GM21619 (cell line): Measurements from ENCODE around the gene PYDC1.
"Not testable (repeated sequence)": the region's sequence is repeated elsewhere in the genome, so short reads cannot be mapped to it uniquely, and the experiment has no call there.

Source experiments
- ATAC-seq: cut with Tn5 transposase; IDR thresholded peaks from one replicate; pipeline ENCODE4 v1.9.1; 2021; ENCODE audit not compliant: unreplicated experiment

Gene PYDC1

DNA sequence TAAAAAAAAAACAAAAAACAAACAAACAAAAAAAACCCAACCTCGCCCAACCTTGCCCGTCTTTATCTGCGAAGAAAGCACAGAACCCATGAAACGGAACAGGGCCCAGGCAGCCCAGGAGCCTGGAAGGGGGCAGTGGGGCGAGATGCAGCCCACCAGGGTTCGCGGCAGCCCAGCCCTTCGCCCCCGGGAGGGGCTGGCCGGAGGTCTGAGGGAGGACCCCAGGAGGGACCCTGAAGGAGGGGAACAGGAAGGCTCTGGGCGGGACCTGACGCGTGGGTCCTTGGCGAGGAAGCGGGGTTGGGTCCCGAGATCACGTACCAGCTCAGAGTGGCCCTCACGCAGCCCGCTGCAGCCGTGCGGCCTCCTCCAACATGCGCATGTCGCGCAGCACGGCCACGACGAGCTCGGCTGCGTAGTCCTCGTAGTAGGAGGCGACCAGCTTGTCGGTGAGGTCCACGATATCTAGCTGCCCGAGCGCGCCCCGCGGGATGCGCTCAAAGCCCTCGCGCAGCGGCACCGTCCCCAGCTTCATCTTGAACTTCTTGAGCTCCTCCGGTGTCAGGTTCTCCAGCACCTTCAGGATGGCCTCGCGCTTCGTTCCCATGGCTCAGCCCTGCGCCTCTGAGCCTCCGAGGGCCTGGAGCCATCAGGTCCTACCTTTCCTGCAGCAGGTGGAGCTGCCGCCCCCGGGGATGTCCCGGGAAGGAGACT, at the start of gene PYDC1:
TSS of gene PYDC1 (minus strand) at position 714 of the 714 bp plus-strand sequence. CDS start at position 607, 107 bp downstream.
- no peak for ATAC-seq

DNA sequence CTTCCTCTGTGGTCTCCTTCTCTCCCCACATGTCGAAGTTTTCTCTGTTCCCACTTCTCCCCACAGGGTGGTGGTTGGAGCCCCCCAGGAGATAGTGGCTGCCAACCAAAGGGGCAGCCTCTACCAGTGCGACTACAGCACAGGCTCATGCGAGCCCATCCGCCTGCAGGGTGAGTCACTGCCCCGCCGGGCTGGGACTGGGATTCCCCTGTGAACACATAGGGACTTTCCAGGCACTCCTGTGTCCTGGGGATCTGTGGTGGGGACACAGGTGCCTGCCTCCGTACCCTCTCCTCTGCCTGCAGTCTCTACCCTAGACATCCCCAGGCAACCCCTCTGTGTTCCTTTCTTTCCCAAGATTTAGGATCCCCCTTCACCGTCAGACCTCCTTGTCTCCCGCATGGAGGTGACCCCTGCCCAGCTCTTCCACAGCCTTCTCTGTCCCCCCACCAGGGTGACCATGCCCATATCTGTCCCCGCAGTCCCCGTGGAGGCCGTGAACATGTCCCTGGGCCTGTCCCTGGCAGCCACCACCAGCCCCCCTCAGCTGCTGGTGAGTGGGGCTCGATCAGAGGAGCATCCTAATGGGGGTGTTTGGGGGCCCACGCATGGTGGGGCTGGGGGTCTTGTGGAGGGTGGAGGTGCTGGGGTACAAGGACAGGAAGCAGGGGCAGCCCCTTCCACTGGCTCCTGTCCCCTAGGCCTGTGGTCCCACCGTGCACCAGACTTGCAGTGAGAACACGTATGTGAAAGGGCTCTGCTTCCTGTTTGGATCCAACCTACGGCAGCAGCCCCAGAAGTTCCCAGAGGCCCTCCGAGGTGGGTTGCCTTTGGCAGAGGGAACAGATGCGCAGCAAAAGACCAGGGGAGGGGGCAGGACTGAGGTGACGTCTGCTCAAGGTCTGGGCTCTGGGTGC, 48.7 kb upstream of the PYDC1 start:
- ATAC-seq: peak; percentile 84

DNA sequence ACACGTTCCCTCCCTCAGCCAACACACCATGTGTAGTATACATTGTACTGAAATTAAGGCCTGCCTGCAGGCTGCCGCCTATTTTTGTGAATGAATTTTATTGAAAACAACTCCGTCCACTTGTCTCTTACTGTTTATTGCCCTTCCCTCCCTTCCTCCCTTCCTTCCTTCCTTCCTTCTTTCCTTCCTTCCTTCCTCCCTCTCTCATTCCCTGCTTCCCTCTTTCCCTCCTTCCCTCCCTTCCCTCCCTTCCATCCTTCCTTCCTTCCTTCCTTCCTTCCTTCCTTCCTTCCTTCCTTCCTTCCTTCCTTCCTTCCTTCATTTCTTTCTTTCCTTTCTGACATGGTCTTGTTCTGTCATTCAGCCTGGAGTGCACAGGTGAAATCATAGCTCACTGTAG, 45.1 kb upstream of the PYDC1 start:
- no peak for ATAC-seq

DNA sequence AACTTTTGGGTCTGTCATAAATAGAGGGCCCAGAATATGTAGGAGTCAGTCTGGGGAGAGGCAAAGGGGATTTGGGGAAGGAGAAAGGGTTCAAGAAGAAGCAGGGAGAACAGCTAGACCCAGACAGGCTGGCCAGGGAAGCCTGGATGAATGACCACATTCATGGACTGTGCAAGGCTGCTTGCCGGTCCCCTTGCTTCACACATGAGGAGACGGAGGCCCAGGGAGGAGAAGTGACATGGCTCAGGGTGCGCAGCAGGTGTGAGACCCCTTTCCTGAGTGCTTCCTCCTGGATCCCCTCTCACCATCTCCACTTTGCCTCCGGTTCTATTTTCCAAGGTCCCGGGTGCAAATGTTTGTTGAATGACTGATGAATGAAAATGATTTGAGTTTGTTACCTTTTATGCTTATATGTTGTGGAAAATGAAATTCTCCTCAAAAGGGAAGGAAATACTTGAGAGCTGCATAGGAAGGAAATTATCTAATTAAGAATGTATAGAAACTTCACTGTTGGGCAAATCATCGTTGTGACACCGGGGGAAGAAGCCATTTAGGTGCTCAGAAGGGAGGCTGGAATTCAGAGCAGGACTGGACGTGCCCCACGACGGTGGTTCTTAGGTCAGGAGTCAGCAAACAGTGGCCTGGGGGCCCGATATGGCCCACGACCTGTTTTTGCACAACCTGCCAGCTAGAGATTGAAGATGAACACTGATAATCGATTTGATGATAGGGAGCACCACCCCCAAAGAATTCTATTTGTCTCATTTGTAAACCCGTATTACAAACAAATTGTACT, 43.4 kb upstream of the PYDC1 start:
- ATAC-seq: no peak

DNA sequence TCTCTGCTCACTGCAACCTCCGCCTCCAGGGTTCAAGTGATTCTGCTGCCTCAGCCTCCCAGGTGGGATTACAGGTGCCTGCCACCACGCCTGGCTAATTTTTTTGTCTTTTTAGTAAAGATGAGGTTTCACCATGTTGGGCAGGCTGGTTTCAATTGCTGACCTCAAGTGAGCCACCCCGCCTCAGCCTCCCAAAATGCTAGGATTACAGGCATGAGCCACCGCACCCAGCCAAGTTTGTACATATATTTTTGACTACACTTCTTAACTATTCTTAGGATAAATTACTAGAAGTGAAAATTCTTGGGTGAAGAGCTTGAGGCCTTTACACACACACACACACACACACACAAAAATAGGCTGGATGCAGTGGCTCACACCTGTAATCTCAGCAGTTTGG, 41.4 kb upstream of the PYDC1 start:
- no peak for ATAC-seq

DNA sequence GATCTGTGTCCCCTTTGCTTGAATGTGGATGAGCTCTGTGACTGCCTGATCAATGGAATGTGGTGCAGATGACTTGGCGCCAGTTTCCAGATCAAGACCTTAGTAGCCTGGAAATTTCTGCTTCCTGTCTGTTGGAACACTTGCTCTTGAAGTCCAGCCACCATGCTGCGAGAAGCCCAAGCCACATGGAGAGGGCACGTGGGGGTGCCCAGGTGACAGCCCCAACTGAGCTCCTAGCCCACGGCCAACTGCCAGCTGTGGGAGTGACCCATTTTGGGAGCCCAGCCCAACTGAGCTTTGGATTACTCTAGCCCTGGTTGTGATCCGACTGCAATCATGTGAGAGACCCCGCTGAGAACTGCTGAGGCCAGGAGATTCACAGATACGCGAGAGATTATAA, 39.5 kb upstream of the PYDC1 start:
- ATAC-seq: no peak

DNA sequence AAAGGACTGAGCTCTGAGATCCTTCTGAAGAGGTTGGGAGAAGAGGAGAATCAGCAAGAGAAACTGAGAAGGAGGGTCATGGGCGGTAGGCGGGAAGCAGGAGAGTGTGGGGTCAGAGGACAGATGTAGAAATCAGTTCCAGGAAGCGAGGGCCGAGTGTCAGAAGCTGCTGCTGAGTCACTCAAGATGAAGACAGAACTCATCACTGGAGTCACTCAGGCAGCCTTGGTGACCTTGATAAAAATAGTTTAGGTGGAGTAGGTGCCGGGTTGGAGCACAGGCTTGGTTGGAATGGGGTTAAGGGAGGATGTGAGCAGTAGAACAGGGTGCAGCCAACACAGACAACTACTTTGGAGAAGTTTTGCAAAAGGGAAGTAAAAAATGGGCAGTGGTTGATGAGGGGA, 36.7 kb upstream of the PYDC1 start:
- ATAC-seq: no peak

DNA sequence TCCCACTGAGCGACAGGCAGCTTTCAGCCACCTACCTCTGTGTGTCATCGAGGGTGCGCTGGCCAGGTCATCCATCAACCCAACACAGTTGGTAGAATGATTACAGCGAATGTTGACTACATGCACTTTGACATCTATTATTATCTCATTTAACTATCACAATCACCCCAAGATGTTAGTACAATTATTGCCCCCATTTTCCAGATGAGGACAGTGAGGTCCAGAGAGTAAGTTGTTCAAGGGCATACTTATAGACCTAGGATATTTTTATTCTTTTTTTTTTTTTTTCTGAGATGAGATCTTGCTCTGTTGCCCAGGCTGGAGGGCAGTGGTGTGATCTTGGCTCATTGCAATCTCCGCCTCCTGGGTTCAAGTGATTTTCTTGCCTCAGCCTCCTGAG, 34.5 kb upstream of the PYDC1 start:
- ATAC-seq: no peak

DNA sequence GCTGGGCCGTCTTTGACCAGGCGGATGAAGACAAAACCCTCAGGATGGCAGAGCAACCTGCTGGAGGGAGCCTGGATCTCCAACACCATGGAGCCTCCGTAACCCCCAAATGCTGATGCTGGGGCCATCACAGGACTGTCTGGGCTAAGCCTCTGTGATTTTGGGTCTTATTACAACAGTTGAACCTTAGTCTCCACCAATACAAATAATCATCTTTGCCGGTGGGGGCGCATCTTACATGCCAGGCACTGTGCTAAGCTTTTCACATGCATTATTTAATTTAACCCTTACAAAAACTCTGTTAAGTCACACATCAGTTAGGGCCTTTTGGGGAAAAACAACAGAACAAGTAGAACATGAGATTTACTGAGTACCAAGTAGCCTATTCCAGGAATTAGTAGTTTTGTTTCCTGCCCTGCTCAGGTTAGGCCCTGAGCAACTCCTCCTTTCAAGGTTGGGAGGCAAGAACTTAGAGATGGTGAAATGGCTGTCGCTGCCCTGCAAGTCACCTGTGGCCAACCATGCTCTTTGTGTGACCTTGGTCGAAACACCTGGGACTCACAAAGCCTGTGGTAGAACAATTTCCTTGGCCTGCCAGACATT, 33.9 kb upstream of the PYDC1 start:
- no peak for ATAC-seq

DNA sequence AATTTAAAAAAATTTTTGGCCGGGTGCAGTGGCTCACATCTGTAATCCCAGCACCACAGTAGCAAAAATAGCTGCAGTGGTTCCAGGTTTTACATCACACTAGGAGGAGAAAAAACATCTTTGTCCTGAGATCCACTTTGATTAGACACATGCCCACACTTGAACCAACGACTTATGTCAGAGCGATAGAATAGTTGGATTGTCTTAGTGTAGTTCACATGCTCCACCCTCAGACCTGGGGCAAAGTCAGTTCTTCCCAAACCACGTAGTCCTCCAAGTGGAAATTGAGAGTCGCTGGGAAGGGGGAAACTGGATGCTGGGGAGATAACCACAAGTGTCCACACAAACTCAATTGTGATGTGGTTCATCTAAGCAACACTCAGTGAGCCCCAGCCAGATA, 31.4 kb upstream of the PYDC1 start:
- no peak for ATAC-seq

DNA sequence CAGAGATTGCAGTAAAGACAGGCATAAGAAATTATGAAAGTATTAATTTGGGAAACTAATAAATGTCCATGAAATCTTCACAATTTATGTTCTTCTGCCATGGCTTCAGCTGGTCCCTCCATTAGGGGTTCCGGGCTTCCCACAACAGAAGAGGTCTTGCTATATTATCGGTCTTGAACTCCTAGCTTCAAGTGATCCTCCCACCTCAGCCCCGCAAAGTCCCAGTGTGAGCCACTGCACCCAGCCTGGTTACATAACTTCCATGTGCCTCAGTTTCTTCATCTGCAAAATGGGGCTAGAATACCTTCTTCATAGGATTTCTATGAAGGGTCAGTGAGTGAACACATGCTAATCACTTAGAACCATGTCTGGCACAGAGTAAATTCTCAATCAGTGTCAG, 29.4 kb upstream of the PYDC1 start:
- ATAC-seq: no peak

DNA sequence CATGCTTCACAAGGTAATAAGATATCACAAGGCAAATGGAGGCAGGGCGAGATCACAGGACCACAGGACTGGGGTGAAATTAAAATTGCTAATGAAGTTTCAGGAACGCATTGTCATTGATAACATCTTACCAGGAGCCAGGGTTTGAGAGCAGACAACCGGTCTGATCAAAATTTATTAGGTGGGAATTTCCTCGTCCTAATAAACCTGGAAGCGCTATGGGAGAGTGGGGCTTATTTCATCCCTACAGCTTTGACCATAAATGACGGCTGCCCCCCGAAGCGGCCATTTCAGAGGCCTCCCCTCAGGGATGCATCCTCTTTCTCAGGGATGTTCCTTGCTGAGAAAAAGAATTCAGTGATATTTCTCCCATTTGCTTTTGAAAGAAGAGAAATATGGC, 28.7 kb upstream of the PYDC1 start:
- ATAC-seq: not testable (repeated sequence)

DNA sequence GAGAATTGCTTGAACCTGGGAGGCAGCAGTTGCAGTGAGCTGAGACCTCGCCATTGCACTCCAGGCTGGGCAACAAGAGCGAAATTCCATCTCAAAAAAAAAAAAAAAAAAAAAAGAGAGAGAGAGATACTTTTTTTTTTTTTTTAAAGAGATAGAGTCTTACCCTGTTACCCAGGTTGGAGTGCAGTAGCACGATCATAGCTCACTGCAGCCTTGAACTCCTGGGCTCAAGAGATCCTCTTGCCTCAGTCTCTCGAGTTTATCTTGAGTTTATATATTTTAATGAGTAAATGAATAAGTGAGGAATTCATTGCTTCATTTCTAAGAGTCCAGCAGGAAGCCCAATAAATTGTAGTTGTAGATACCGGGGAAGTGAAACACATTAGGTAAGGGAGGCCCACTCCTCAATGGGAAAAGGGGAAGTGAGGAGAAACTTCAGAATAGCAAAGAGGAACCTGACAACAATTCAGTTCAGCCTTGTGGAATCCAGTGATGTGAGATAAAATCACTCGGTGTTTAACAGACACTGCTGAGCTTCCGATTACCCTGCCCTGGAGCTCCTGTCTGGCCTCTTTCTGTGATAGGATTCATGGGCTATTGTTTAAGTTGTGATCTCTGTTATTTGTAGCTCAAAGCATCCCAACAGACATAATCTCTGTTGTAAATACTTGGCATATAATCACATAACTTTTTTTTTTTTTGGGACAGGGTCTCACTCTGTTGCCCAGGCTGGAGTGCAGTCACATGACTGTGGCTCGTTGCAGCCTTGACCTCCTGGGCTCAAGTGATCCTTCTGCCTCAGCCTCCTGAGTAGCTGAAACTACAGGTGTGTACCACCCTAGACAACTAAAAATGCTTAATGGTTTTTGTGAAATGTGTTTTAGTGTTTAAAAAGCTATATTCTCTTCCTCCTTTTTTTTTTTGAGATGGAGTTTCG, 27.1 kb upstream of the PYDC1 start:
- no peak for ATAC-seq

DNA sequence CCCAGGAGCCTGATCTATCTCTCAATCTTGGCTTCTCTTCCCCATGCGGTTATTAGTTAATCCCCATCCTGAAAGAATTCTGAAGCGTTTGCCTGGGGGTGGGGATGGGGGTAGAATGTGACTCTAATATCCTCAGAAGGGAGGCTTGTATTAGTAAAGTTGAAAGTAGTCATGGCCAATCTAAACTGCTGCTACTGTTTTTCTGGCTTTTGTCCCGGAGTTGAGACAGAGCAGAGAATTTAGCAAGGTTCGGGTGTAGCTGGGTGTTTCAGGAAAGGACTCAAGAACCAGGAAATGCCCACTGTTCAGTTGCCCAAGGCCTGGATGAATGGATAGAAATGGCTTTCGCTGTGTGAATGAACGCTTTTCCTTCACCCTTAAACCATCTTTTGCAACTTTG, 25.3 kb upstream of the PYDC1 start:
- no peak for ATAC-seq

DNA sequence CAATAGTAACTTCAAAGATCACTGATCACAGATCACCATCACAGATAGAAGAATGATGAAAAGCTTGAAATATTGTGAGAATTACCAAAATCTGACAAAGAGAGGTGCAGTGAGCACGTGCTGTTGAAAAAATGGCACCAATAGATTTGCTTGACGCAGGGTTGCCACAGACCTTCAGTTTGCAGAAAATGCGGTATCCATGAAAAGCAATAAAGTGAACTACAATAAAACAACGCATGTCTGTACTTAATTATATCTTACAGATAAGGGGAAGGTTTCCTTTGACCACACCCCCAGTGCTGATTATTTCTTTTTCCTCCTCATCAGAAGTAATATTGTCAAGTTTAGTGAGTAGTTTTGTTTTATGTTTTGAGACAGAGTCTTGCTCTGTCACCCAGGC, 21.1 kb upstream of the PYDC1 start:
- ATAC-seq: no peak

DNA sequence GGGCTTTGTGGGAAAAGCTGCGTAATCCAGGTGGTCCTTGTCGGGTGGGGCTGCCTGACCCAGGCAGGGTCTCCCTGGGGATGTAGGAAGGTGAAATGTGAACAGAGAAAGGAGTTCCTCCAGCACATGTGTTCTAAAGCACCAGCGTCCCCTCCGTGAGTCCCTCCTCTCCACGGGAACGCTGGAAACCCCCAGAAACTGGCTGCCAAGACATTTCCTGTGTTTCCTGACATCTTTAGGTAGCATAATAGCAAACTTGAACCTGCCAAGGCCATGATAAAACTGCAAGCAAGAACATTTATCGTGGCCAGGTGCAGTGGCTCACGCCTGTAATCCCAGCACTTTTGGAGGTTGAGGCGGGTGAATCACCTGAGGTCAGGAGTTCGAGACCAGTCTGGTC, 12.6 kb upstream of the PYDC1 start:
- ATAC-seq: no peak

DNA sequence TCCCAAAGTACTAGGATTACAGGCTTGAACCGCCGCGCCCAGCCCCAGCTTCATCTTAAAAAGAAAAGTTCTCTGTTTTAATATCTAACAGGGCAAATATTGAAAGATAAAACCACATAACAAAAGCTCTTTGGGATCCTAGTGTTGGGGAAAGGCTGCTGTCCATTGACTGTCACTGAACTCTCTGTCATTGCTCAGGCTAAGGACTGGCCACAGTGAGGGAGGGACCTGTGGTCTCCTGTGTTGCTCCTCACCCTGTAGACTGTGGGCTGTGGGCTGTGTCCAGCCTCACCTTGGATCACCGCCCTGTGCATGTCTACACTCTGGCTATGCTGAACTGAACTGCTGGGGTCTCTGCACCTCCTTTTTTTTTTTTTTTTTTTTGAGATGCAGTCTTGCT, 11.3 kb upstream of the PYDC1 start:
- ATAC-seq: no peak

DNA sequence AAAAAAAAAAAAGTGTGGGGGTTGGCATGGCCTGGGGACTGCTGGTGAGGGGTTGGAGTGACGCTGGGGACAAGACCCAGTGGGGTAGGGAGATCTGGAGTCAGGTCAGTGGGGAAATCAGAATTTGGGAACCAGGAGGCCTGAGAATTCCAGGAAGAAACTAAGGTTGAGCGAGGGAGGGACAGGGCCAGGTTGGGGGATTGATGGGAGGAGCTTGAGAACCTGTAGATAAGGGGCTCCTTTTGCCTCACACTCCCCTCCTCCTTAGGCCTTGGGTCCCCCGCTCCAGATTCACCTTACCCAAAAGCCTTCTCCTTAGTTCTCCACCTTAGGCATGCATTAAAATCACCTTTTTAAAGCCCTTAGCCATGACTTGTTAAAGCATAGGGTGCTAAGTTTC, 8.3 kb upstream of the PYDC1 start:
- no peak for ATAC-seq

DNA sequence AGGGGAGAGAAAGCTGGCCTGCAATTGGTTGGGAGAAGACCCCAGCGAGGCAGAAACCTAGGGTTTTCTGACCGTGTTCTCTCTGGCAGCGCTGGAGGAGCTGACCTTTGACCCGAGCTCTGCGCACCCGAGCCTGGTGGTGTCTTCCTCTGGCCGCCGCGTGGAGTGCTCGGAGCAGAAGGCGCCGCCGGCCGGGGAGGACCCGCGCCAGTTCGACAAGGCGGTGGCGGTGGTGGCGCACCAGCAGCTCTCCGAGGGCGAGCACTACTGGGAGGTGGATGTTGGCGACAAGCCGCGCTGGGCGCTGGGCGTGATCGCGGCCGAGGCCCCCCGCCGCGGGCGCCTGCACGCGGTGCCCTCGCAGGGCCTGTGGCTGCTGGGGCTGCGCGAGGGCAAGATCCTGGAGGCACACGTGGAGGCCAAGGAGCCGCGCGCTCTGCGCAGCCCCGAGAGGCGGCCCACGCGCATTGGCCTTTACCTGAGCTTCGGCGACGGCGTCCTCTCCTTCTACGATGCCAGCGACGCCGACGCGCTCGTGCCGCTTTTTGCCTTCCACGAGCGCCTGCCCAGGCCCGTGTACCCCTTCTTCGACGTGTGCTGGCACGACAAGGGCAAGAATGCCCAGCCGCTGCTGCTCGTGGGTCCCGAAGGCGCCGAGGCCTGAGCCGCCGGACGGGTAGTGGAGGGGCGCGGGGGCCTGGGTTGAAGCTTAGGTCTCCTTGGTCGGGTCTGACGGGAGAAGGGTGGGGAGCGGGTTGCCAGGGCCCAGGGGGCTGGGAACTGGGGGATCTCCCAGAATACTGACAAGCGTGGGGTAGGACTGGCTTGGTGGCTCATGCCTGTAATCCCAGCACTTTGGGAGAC, 7.4 kb upstream of the PYDC1 start:
- ATAC-seq: no peak
